K562 (cell line): ENCODE measurements around the gene ZBTB8A. TPM values are rescaled to one million over a fixed set of nuclear protein-coding genes. Genes with fewer than 3 reads are reported as not detected.
A peak's percentile ranks its signal among the peaks of the same experiment; 100 is the strongest.

Experiments used
- HDAC2 ChIP-seq: fragments of 450-650 bp; IDR thresholded peaks from 2 replicates; pipeline ENCODE4 v1.6.1; 2016; ENCODE audit warnings: mild to moderate bottlenecking
- HOMEZ ChIP-seq: fragments of 250-450 bp; sonication (Bioruptor Pico); IDR thresholded peaks from 2 replicates; pipeline ENCODE4 v1.4.0; 2020; ENCODE audit warnings: mild to moderate bottlenecking, moderate library complexity
- MLX ChIP-seq, 2 experiments: fragments of 450-650 bp in 1 of 2; sonication (generic) in 1 of 2; formaldehyde crosslinking; conservative IDR thresholded peaks; 2 replicates each; pipeline versions ENCODE4 v1.4.0 to v1.8.1; 2020 to 2022; ENCODE audit warnings: mild to moderate bottlenecking in 1 of 2, missing genetic modification reagents in 1 of 2
- MTA1 ChIP-seq: fragments of 450-650 bp; IDR thresholded peaks from 2 replicates; pipeline ENCODE4 v1.6.1; 2017; ENCODE audit warnings: borderline replicate concordance
- NBN ChIP-seq: fragments of 450-650 bp; IDR thresholded peaks from 2 replicates; pipeline ENCODE4 v1.6.1; 2016; ENCODE audit warnings: low read depth, mild to moderate bottlenecking
- NR0B1 ChIP-seq: fragments of 450-650 bp; IDR thresholded peaks from one replicate; pipeline ENCODE4 v1.6.1; 2018; ENCODE audit warnings: mild to moderate bottlenecking, moderate library complexity; ENCODE audit not compliant: partially characterized antibody
- PHTF2 ChIP-seq: fragments of 250-450 bp; sonication (Bioruptor Pico); IDR thresholded peaks from 2 replicates; pipeline ENCODE4 v1.5.0; 2021; ENCODE audit warnings: mild to moderate bottlenecking
- POLR2B ChIP-seq: fragments of 450-650 bp; IDR thresholded peaks from 2 replicates; pipeline ENCODE4 v1.6.1; 2018; ENCODE audit warnings: low read depth; ENCODE audit not compliant: partially characterized antibody
- REST ChIP-seq, 2 experiments: fragments of 450-650 bp; formaldehyde crosslinking in 1 of 2; IDR thresholded peaks; 2 replicates each; pipeline versions ENCODE4 v1.4.0 to v1.6.1; 2014 to 2020; ENCODE audit warnings: mild to moderate bottlenecking in 2 of 2, borderline replicate concordance in 1 of 2, low read depth in 1 of 2
- SAP30 ChIP-seq: fragments of 200-600 bp; sonication (generic); IDR thresholded peaks from 2 replicates; pipeline ENCODE4 v1.6.1; 2012; ENCODE audit warnings: borderline replicate concordance, low read depth, mild to moderate bottlenecking, moderate library complexity, low read length, control low read depth, inconsistent platforms; ENCODE audit not compliant: insufficient read depth, poor library complexity, severe bottlenecking
- SMAD4 ChIP-seq: fragments of 250-450 bp; sonication (Bioruptor Pico); conservative IDR thresholded peaks from 2 replicates; pipeline ENCODE4 v1.8.0; 2021; ENCODE audit warnings: inconsistent platforms, mild to moderate bottlenecking, moderate library complexity
- SRSF7 ChIP-seq: fragments of 200-400 bp; formaldehyde crosslinking; optimal IDR thresholded peaks from 2 replicates; pipeline ENCODE3; 2017; ENCODE audit warnings: mild to moderate bottlenecking, low read depth, low read length
- TARDBP ChIP-seq: fragments of 450-650 bp; IDR thresholded peaks from 2 replicates; pipeline ENCODE4 v1.6.1; 2016
- ZBTB5 ChIP-seq: fragments of 450-650 bp; IDR thresholded peaks from 2 replicates; pipeline ENCODE4 v1.6.1; 2017; ENCODE audit warnings: antibody characterized with exemption
- ZNF583 ChIP-seq: fragments of 250-450 bp; sonication (Bioruptor Pico); IDR thresholded peaks from 2 replicates; pipeline ENCODE4 v1.4.0; 2020
- polyA plus RNA-seq, 8 experiments: library from polyadenylated mRNA; depleted of rRNA in 4 of 8; stranded (reverse) in 5 of 8; unstranded in 3 of 8; fragments of >200 nt; fragmentation: Nextera tagmentation in 2 of 8; fragmentation: Illumina TruSeq in 1 of 8; extraction: Ambion mirVana in 2 of 8; extraction: Trizol in 1 of 8; gene quantifications; 2 replicates each; pipeline versions ENCODE4 v1.2.1 to v1.2.3, GENCODE V29; 2011 to 2014; ENCODE audit warnings: inconsistent platforms in 1 of 8, missing spikeins in 1 of 8
- total RNA-seq, 7 experiments: library from RNA; depleted of rRNA in 6 of 7; stranded (reverse); fragments of >200 nt in 6 of 7; fragmentation: Illumina TruSeq in 2 of 7; extraction: Trizol in 2 of 7; gene quantifications; 2 replicates each; pipeline versions ENCODE4 v1.2.1 to v1.2.3, GENCODE V29; 2011 to 2021; ENCODE audit warnings: low replicate concordance in 1 of 7

Gene ZBTB8A
- total and polyA plus RNA-seq, 9 of the 15 experiments (the other 6 are each of a cell fraction or from before 2014, with no cell fraction given): 0.01 to 0.64 (median 0.09) TPM

GRCh38 chr1:32536764-32537163, 2.5 kb upstream of the ZBTB8A start (continued):
- TF ChIP-seq NBN (peak; percentile 32; the same call in 1 of the 2 replicates), PHTF2 (CRISPR knock-in tag) (no peak), MTA1 (peak; percentile 68), HOMEZ (CRISPR knock-in tag) (no peak), SMAD4 (CRISPR knock-in tag) (peak; percentile 72), ZBTB5 (no peak), ZNF583 (no peak), HDAC2 (peak; percentile 49; the same call in 1 of the 2 replicates), SRSF7 (no peak), REST (IDR thresholded peaks at IDR 0.05; ENCODE audit: borderline replicate concordance) (no peak), REST (CRISPR knock-in tag; IDR thresholded peaks at IDR 0.05; ENCODE audit: low read depth) (no peak), TARDBP (no peak), SAP30 (no peak), MLX (CRISPR knock-in tag; conservative IDR thresholded peaks at IDR 0.05) (no peak), POLR2B (no peak), NR0B1 (no peak)
